ENCODE results near the gene DOC2B. TPM values are rescaled to one million over a fixed set of nuclear protein-coding genes. Genes with fewer than 3 reads are reported as not detected.
"Not testable (repeated sequence)": the region's sequence is repeated elsewhere in the genome, so short reads cannot be mapped to it uniquely, and the experiment has no call there.

Gene DOC2B
- total RNA-seq, 4 donors from 2014 or later: 2.0 to 8.7 (median 5.2) TPM

GRCh38 chr17:227078-227945 is 45.9 kb upstream of the DOC2B start:
- intact Hi-C loops (cut with DNase I; ENCODE audit: low total_unique reads): no loop called here
- DNase-seq (ENCODE audit: low spot score in 2 of 2): no peak
- TF ChIP-seq CTCF (IDR thresholded peaks at IDR 0.05) (no peak), POLR2A (IDR thresholded peaks at IDR 0.05) (no peak)
- no peak overlapping the region for H3K4me3 ChIP-seq (ENCODE audit: low read depth, poor library complexity, severe bottlenecking)
- WGBS, 2 donors: 63 to 70% methylated on average over 14 to 15 of the region's 15 CpGs

GRCh38 chr17:226108-227077 is 44.9 kb upstream of the DOC2B start:
- DNase-seq (ENCODE audit: low spot score in 2 of 2): no peak
- WGBS, 2 donors: 82 to 83% methylated on average over 24 of the region's 24 CpGs
- intact Hi-C loops (cut with DNase I; ENCODE audit: low total_unique reads): no loop called here
- no peak for TF ChIP-seq CTCF (IDR thresholded peaks at IDR 0.05)
- no peak for TF ChIP-seq POLR2A (IDR thresholded peaks at IDR 0.05)
- no peak overlapping the region for H3K4me3 ChIP-seq (ENCODE audit: low read depth, poor library complexity, severe bottlenecking)

- WGBS, 2 donors: 77 to 87% methylated on average over 9 of the region's 9 CpGs
- no peak for DNase-seq (ENCODE audit: low spot score in 2 of 2)
- intact Hi-C loops (cut with DNase I; ENCODE audit: low total_unique reads): no loop called here
- no peak overlapping the region for H3K4me3 ChIP-seq (ENCODE audit: low read depth, poor library complexity, severe bottlenecking)
- TF ChIP-seq CTCF (IDR thresholded peaks at IDR 0.05): no peak
- no peak for TF ChIP-seq POLR2A (IDR thresholded peaks at IDR 0.05)
Measured at GRCh38 chr17:225551-225950, 44.1 kb upstream of the DOC2B start.

GRCh38 chr17:224576-224975 is 43.1 kb upstream of the DOC2B start:
- intact Hi-C loops (cut with DNase I; ENCODE audit: low total_unique reads); H3K4me3 ChIP-seq (ENCODE audit: low read depth, poor library complexity, severe bottlenecking); DNase-seq (ENCODE audit: low spot score in 2 of 2): not testable (repeated sequence)
- 94 to 100% methylated on average over 2 of the region's 2 CpGs for WGBS, 2 donors

- H3K4me3 ChIP-seq (ENCODE audit: low read depth, poor library complexity, severe bottlenecking): no peak overlapping the region
- WGBS, 2 donors: 71 to 81% methylated on average over 12 of the region's 12 CpGs
- TF ChIP-seq POLR2A (IDR thresholded peaks at IDR 0.05): no peak
- intact Hi-C loops (cut with DNase I; ENCODE audit: low total_unique reads): no loop called here
- DNase-seq (ENCODE audit: low spot score in 2 of 2): no peak
Measured at GRCh38 chr17:223723-224471, 42.4 kb upstream of the DOC2B start.

- no peak overlapping the region for H3K4me3 ChIP-seq (ENCODE audit: low read depth, poor library complexity, severe bottlenecking)
- WGBS, 2 donors: 59 to 63% methylated on average over 8 of the region's 8 CpGs
- no peak for DNase-seq (ENCODE audit: low spot score in 2 of 2)
- intact Hi-C loops (cut with DNase I; ENCODE audit: low total_unique reads): no loop called here
- TF ChIP-seq CTCF (IDR thresholded peaks at IDR 0.05) (no peak), POLR2A (IDR thresholded peaks at IDR 0.05) (no peak)
Measured at GRCh38 chr17:222172-222571, 40.7 kb upstream of the DOC2B start.

All from lower leg skin (tissue), 4 donors.